ENCODE data around the gene HOXA9.

- no peak for TF ChIP-seq EP300 (IDR thresholded peaks at IDR 0.05)
- no peak for TF ChIP-seq CTCF (IDR thresholded peaks at IDR 0.05)
- no peak for TF ChIP-seq POLR2A (IDR thresholded peaks at IDR 0.05)
Measured at GRCh38 chr7:27171325-27171636, 5.9 kb upstream of the HOXA9 start.
